ENCODE results near the gene HEPN1.

- TF ChIP-seq POLR2A (IDR thresholded peaks at IDR 0.05) (no peak), POLR2AphosphoS5 (IDR thresholded peaks at IDR 0.05) (no peak)
- TF ChIP-seq, protein P1, sequence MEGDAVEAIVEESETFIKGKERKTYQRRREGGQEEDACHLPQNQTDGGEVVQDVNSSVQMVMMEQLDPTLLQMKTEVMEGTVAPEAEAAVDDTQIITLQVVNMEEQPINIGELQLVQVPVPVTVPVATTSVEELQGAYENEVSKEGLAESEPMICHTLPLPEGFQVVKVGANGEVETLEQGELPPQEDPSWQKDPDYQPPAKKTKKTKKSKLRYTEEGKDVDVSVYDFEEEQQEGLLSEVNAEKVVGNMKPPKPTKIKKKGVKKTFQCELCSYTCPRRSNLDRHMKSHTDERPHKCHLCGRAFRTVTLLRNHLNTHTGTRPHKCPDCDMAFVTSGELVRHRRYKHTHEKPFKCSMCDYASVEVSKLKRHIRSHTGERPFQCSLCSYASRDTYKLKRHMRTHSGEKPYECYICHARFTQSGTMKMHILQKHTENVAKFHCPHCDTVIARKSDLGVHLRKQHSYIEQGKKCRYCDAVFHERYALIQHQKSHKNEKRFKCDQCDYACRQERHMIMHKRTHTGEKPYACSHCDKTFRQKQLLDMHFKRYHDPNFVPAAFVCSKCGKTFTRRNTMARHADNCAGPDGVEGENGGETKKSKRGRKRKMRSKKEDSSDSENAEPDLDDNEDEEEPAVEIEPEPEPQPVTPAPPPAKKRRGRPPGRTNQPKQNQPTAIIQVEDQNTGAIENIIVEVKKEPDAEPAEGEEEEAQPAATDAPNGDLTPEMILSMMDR (IDR thresholded peaks at IDR 0.05), result no peak
These were observed 24.2 kb downstream of the HEPN1 start for GRCh38 chr11:124943254-124943616.

Measured in prostate gland (tissue), 2 donors.